ENCODE measurements around the gene ARIH2.

DNA sequence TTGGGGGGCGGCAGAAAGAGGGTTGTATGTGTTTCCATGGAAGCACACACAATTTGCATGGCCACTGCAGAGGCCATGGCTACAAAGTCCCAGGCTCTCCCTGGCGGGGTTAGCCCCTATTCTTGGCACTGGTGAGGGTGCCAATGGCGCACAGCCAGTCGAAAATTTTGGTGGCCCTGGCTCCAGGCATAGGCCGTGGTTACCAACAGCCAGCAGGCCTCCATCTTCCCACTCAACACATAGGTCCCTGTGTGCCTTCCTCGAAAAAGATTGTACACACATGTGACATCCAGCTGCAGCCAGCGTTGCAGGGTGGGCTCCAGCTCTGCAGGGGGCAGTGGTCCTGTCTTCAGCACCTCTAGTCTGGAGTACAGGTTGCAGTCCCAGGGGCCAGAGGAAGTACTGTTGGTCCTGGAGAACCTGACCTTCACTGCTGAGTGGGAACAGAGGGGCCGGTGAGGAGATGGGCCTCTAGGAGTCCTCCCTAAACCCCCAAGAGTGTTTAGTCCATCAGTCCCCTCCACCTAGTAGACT is 78.5 kb downstream of the ARIH2 start:
- TF ChIP-seq, protein P1, sequence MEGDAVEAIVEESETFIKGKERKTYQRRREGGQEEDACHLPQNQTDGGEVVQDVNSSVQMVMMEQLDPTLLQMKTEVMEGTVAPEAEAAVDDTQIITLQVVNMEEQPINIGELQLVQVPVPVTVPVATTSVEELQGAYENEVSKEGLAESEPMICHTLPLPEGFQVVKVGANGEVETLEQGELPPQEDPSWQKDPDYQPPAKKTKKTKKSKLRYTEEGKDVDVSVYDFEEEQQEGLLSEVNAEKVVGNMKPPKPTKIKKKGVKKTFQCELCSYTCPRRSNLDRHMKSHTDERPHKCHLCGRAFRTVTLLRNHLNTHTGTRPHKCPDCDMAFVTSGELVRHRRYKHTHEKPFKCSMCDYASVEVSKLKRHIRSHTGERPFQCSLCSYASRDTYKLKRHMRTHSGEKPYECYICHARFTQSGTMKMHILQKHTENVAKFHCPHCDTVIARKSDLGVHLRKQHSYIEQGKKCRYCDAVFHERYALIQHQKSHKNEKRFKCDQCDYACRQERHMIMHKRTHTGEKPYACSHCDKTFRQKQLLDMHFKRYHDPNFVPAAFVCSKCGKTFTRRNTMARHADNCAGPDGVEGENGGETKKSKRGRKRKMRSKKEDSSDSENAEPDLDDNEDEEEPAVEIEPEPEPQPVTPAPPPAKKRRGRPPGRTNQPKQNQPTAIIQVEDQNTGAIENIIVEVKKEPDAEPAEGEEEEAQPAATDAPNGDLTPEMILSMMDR (optimal IDR thresholded peaks at IDR 0.05 in 1 of 3, IDR thresholded peaks at IDR 0.05 in 1 of 3, conservative IDR thresholded peaks at IDR 0.05 in 1 of 3; ENCODE audit: extremely low read depth in 1 of 3, insufficient read depth in 2 of 3, low read length in 3 of 3) = no peak
- no peak for TF ChIP-seq EZH2 (IDR thresholded peaks at IDR 0.05; ENCODE audit: low read length)

All from keratinocyte (primary cell).